ENCODE data around the gene RHBDF1. TPM values are rescaled to one million over a fixed set of nuclear protein-coding genes. Genes with fewer than 3 reads are reported as not detected.
"Not testable (repeated sequence)": the region's sequence is repeated elsewhere in the genome, so short reads cannot be mapped to it uniquely, and the experiment has no call there.

RHBDF1 gene
- polyA plus RNA-seq, 3 donors, result 0.20 TPM; not detected in 2

GRCh38 chr16:34648-34987, 37.8 kb downstream of the RHBDF1 start:
- peak in 1 of 3 donors; percentile 10 for DNase-seq
- H3K27me3 Mint-ChIP-seq (ENCODE audit: low read depth in 3 of 3), result peaks cover 0 to 1% (median 0%) of the 10 kb centered on the region in 3 donors
- no peaks in the 10 kb centered on the region for H3K9me3 Mint-ChIP-seq
- TF ChIP-seq, protein P1, sequence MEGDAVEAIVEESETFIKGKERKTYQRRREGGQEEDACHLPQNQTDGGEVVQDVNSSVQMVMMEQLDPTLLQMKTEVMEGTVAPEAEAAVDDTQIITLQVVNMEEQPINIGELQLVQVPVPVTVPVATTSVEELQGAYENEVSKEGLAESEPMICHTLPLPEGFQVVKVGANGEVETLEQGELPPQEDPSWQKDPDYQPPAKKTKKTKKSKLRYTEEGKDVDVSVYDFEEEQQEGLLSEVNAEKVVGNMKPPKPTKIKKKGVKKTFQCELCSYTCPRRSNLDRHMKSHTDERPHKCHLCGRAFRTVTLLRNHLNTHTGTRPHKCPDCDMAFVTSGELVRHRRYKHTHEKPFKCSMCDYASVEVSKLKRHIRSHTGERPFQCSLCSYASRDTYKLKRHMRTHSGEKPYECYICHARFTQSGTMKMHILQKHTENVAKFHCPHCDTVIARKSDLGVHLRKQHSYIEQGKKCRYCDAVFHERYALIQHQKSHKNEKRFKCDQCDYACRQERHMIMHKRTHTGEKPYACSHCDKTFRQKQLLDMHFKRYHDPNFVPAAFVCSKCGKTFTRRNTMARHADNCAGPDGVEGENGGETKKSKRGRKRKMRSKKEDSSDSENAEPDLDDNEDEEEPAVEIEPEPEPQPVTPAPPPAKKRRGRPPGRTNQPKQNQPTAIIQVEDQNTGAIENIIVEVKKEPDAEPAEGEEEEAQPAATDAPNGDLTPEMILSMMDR (IDR thresholded peaks at IDR 0.05), result no peak
- Histone ChIP-seq H3K9ac (ENCODE audit: insufficient read depth, low read length, poor library complexity, severe bottlenecking) (peak overlapping the region; percentile 35), H3K4me1 (ENCODE audit: control insufficient read depth in 1 of 2, insufficient read depth in 2 of 2, low read length in 2 of 2) (peaks cover 29 to 40% of the 10 kb centered on the region in 2 donors), H3K27me3 (ENCODE audit: control insufficient read depth in 2 of 2, insufficient read depth in 2 of 2, low read length in 2 of 2) (no peaks in the 10 kb centered on the region), H3K79me2 (ENCODE audit: insufficient read depth, low read length) (no peaks in the 10 kb centered on the region), H4K20me1 (ENCODE audit: insufficient read depth, low read length) (no peaks in the 10 kb centered on the region), H2AFZ (ENCODE audit: insufficient read depth, low read depth, low read length, poor library complexity, severe bottlenecking) (peak overlapping the region; percentile 64), H3K9me3 (replicated peaks in 1 of 2; ENCODE audit: control insufficient read depth in 1 of 2, insufficient read depth in 1 of 2, low read length in 2 of 2) (no peaks in the 10 kb centered on the region), H3K4me3 (replicated peaks in 1 of 3; ENCODE audit: low read depth in 2 of 3, low read length in 3 of 3) (peak overlapping the region in 1 of 3 experiments; percentile 45), H3K27ac (ENCODE audit: low read depth in 1 of 2, low read length in 2 of 2) (peak overlapping the region; percentile 77 to 82), H3K4me2 (replicated peaks; ENCODE audit: extremely low read depth, low read length, poor library complexity, severe bottlenecking) (peak overlapping the region; percentile 44), H3K36me3 (replicated peaks in 1 of 2; ENCODE audit: control insufficient read depth in 1 of 2, insufficient read depth in 2 of 2, low read length in 2 of 2) (no peaks in the 10 kb centered on the region)
- peak overlapping the region; percentile 85 to 92 (median 87) for H3K27ac Mint-ChIP-seq
- intact Hi-C loops (cut with micrococcal nuclease), result no loop called here
- WGBS (ENCODE audit: insufficient coverage), result 2% methylated on average over 4 of the region's 6 CpGs
- H3K4me3 Mint-ChIP-seq, result peak overlapping the region; percentile 42 to 63
- H3K36me3 Mint-ChIP-seq, result peaks cover 5 to 10% of the 10 kb centered on the region in 2 donors
- peaks cover 47% of the 10 kb centered on the region for H3K4me1 Mint-ChIP-seq

- Histone ChIP-seq H3K4me1 (ENCODE audit: control insufficient read depth in 1 of 2, insufficient read depth in 2 of 2, low read length in 2 of 2) (peaks cover 29 to 35% of the 10 kb centered on the region in 2 donors), H2AFZ (ENCODE audit: insufficient read depth, low read depth, low read length, poor library complexity, severe bottlenecking) (no peak overlapping the region), H3K9ac (ENCODE audit: insufficient read depth, low read length, poor library complexity, severe bottlenecking) (no peak overlapping the region), H4K20me1 (ENCODE audit: insufficient read depth, low read length) (no peaks in the 10 kb centered on the region), H3K4me2 (replicated peaks; ENCODE audit: extremely low read depth, low read length, poor library complexity, severe bottlenecking) (peak overlapping the region; percentile 44), H3K27me3 (ENCODE audit: control insufficient read depth in 2 of 2, insufficient read depth in 2 of 2, low read length in 2 of 2) (no peaks in the 10 kb centered on the region), H3K79me2 (ENCODE audit: insufficient read depth, low read length) (no peaks in the 10 kb centered on the region), H3K9me3 (replicated peaks in 1 of 2; ENCODE audit: control insufficient read depth in 1 of 2, insufficient read depth in 1 of 2, low read length in 2 of 2) (no peaks in the 10 kb centered on the region), H3K4me3 (replicated peaks in 1 of 3; ENCODE audit: low read depth in 2 of 3, low read length in 3 of 3) (peak overlapping the region in 1 of 3 experiments; percentile 45), H3K27ac (ENCODE audit: low read depth in 1 of 2, low read length in 2 of 2) (peak overlapping the region; percentile 77 to 82), H3K36me3 (replicated peaks in 1 of 2; ENCODE audit: control insufficient read depth in 1 of 2, insufficient read depth in 2 of 2, low read length in 2 of 2) (no peaks in the 10 kb centered on the region)
- Mint-ChIP-seq H3K27ac (peak overlapping the region; percentile 85 to 92 (median 87)), H3K27me3 (ENCODE audit: low read depth in 3 of 3) (peaks cover 0 to 1% (median 0%) of the 10 kb centered on the region in 3 donors), H3K4me1 (peaks cover 42% of the 10 kb centered on the region), H3K36me3 (peaks cover 5 to 8% of the 10 kb centered on the region in 2 donors), H3K4me3 (peak overlapping the region in 1 of 2 donors; percentile 63), H3K9me3 (no peaks in the 10 kb centered on the region)
- no peak for DNase-seq
- TF ChIP-seq, protein P1 (IDR thresholded peaks at IDR 0.05), result no peak
- 92% methylated on average over 20 of the region's 21 CpGs for WGBS (ENCODE audit: insufficient coverage)
- intact Hi-C loops (cut with micrococcal nuclease), result no loop called here
Observed at GRCh38 chr16:33877-34647, 38.4 kb downstream of the RHBDF1 start.

GRCh38 chr16:33154-33876, 39.1 kb downstream of the RHBDF1 start:
- peaks cover 29 to 33% of the 10 kb centered on the region in 2 donors for H3K4me1 ChIP-seq (ENCODE audit: control insufficient read depth in 1 of 2, insufficient read depth in 2 of 2, low read length in 2 of 2)
- peak overlapping the region in 2 of 7 donors; percentile 53 to 80 for H3K27ac Mint-ChIP-seq

More at GRCh38 chr16:33154-33876, 39.1 kb downstream of the RHBDF1 start:
- H3K4me2 ChIP-seq (replicated peaks; ENCODE audit: extremely low read depth, low read length, poor library complexity, severe bottlenecking); H3K4me3 ChIP-seq (replicated peaks in 1 of 3; ENCODE audit: low read depth in 2 of 3, low read length in 3 of 3); H3K27me3 ChIP-seq (ENCODE audit: control insufficient read depth in 2 of 2, insufficient read depth in 2 of 2, low read length in 2 of 2); DNase-seq; H3K9me3 ChIP-seq (replicated peaks in 1 of 2; ENCODE audit: control insufficient read depth in 1 of 2, insufficient read depth in 1 of 2, low read length in 2 of 2); H2AFZ ChIP-seq (ENCODE audit: insufficient read depth, low read depth, low read length, poor library complexity, severe bottlenecking); H3K9ac ChIP-seq (ENCODE audit: insufficient read depth, low read length, poor library complexity, severe bottlenecking); H3K36me3 Mint-ChIP-seq; H3K27ac ChIP-seq (ENCODE audit: low read depth in 1 of 2, low read length in 2 of 2); H4K20me1 ChIP-seq (ENCODE audit: insufficient read depth, low read length); H3K9me3 Mint-ChIP-seq; H3K27me3 Mint-ChIP-seq (ENCODE audit: low read depth in 3 of 3); H3K4me3 Mint-ChIP-seq; H3K36me3 ChIP-seq (replicated peaks in 1 of 2; ENCODE audit: control insufficient read depth in 1 of 2, insufficient read depth in 2 of 2, low read length in 2 of 2); H3K79me2 ChIP-seq (ENCODE audit: insufficient read depth, low read length); intact Hi-C loops (cut with micrococcal nuclease): not testable (repeated sequence)
- whole genome bisulfite sequencing (ENCODE audit: insufficient coverage), result 94% methylated on average over 2 of the region's 8 CpGs
- H3K4me1 Mint-ChIP-seq, result peaks cover 37% of the 10 kb centered on the region
